ENCODE measurements around the gene MAP3K9. TPM values are rescaled to one million over a fixed set of nuclear protein-coding genes. Genes with fewer than 3 reads are reported as not detected.

MAP3K9 gene
- total RNA-seq, 4 donors from 2014 or later: 5.0 to 12.7 (median 8.3) TPM

GRCh38 chr14:70811050-70811449 lies 1.7 kb upstream of the MAP3K9 start:
- H3K27ac ChIP-seq: no peak overlapping the region
- H3K4me3 ChIP-seq: no peak overlapping the region
- H3K9me3 ChIP-seq: no peaks in the 10 kb centered on the region
- H3K36me3 ChIP-seq: no peaks in the 10 kb centered on the region
- TF ChIP-seq POLR2AphosphoS5 (IDR thresholded peaks at IDR 0.05) (no peak), POLR2A (IDR thresholded peaks at IDR 0.05) (no peak), CTCF (IDR thresholded peaks at IDR 0.05) (no peak), EP300 (IDR thresholded peaks at IDR 0.05; ENCODE audit: low read depth) (no peak)
- H3K27me3 ChIP-seq: peaks cover 20% of the 10 kb centered on the region
- DNase-seq: no peak
- 75 to 86% methylated on average over 1 to 2 of the region's 2 CpGs for WGBS, 2 donors (ENCODE audit: low coverage in 1 of 2)
- in situ Hi-C loops (cut with MboI; ENCODE audit: low pct_ligation_motif_present in 1 of 4, low pct_unique_long_range_greater_than_20kb in 1 of 4, low sequenced_read_pairs in 3 of 4): loop anchor here (10.0 to 25.0 kb wide), 3 partner anchors 164 to 199 kb away; partner anchors contain the start of gene MED6 (in 2 of the 4)
- intact Hi-C loops (cut with DNase I; ENCODE audit: low total_unique reads): no loop called here
- peaks cover 0 to 20% (median 11%) of the 10 kb centered on the region in 4 donors for H3K4me1 ChIP-seq

GRCh38 chr14:70810621-70811020 lies 1.3 kb upstream of the MAP3K9 start:
- intact Hi-C loops (cut with DNase I; ENCODE audit: low total_unique reads) (no loop called here), in situ Hi-C loops (cut with MboI; ENCODE audit: low pct_ligation_motif_present in 1 of 4, low pct_unique_long_range_greater_than_20kb in 1 of 4, low sequenced_read_pairs in 3 of 4) (loop anchor here (10.0 to 25.0 kb wide), 3 partner anchors 164 to 198 kb away; partner anchors contain the start of gene MED6 (in 2 of the 4))
- WGBS, 2 donors (ENCODE audit: low coverage in 1 of 2): 54 to 60% methylated on average over 5 to 7 of the region's 7 CpGs
- peak overlapping the region in 1 of 4 donors; percentile 84 for H3K4me3 ChIP-seq
- no peak for DNase-seq
- no peaks in the 10 kb centered on the region for H3K36me3 ChIP-seq
- H3K27ac ChIP-seq: no peak overlapping the region
- no peaks in the 10 kb centered on the region for H3K9me3 ChIP-seq
- H3K27me3 ChIP-seq: peaks cover 24% of the 10 kb centered on the region
- H3K4me1 ChIP-seq: peaks cover 0 to 20% (median 11%) of the 10 kb centered on the region in 4 donors
- no peak for TF ChIP-seq EP300 (IDR thresholded peaks at IDR 0.05; ENCODE audit: low read depth)
- no peak for TF ChIP-seq CTCF (IDR thresholded peaks at IDR 0.05)
- TF ChIP-seq POLR2AphosphoS5 (IDR thresholded peaks at IDR 0.05): no peak
- TF ChIP-seq POLR2A (IDR thresholded peaks at IDR 0.05): no peak

- in situ Hi-C loops (cut with MboI; ENCODE audit: low pct_ligation_motif_present in 1 of 4, low pct_unique_long_range_greater_than_20kb in 1 of 4, low sequenced_read_pairs in 3 of 4) (loop anchor here in 2 of 4 donors (25.0 kb wide), 1 partner anchor 196 kb away; the partner anchor contains the start of gene MED6 (in 2 of the 2)), intact Hi-C loops (cut with DNase I; ENCODE audit: low total_unique reads) (no loop called here)
- H3K27ac ChIP-seq: peak overlapping the region; percentile 84 to 90 (median 86)
- DNase-seq: peak; percentile 60
- no peaks in the 10 kb centered on the region for H3K36me3 ChIP-seq
- H3K27me3 ChIP-seq: peaks cover 25% of the 10 kb centered on the region
- peaks cover 0 to 20% (median 11%) of the 10 kb centered on the region in 4 donors for H3K4me1 ChIP-seq
- no peaks in the 10 kb centered on the region for H3K9me3 ChIP-seq
- TF ChIP-seq POLR2A (IDR thresholded peaks at IDR 0.05): no peak
- no peak for TF ChIP-seq EP300 (IDR thresholded peaks at IDR 0.05; ENCODE audit: low read depth)
- no peak for TF ChIP-seq CTCF (IDR thresholded peaks at IDR 0.05)
- no peak for TF ChIP-seq POLR2AphosphoS5 (IDR thresholded peaks at IDR 0.05)
- H3K4me3 ChIP-seq: peak overlapping the region; percentile 52 to 86 (median 83)
- WGBS, 2 donors (ENCODE audit: low coverage in 1 of 2): 1% methylated on average over 72 of the region's 77 CpGs; no CpG with 5 or more reads in 1 of the 2 donors
These were observed 693 bp downstream of the MAP3K9 start for GRCh38 chr14:70808416-70809224.

- Histone ChIP-seq H3K27ac (peak overlapping the region; percentile 84 to 90 (median 86)), H3K36me3 (no peaks in the 10 kb centered on the region), H3K27me3 (peaks cover 25% of the 10 kb centered on the region), H3K4me3 (peak overlapping the region; percentile 52 to 86 (median 83)), H3K4me1 (peaks cover 0 to 20% (median 11%) of the 10 kb centered on the region in 4 donors), H3K9me3 (no peaks in the 10 kb centered on the region)
- WGBS, 2 donors (ENCODE audit: low coverage in 1 of 2): 6 to 29% methylated on average over 1 to 6 of the region's 6 CpGs
- peak; percentile 65 for DNase-seq
- TF ChIP-seq CTCF (IDR thresholded peaks at IDR 0.05) (no peak), POLR2AphosphoS5 (IDR thresholded peaks at IDR 0.05) (peak in 1 of 3 donors; percentile 12), POLR2A (IDR thresholded peaks at IDR 0.05) (peak; percentile 10), EP300 (IDR thresholded peaks at IDR 0.05; ENCODE audit: low read depth) (no peak)
- in situ Hi-C loops (cut with MboI; ENCODE audit: low pct_ligation_motif_present in 1 of 4, low pct_unique_long_range_greater_than_20kb in 1 of 4, low sequenced_read_pairs in 3 of 4): loop anchor here in 2 of 4 donors (25.0 kb wide), 1 partner anchor 196 kb away; the partner anchor contains the start of gene MED6 (in 2 of the 2)
- intact Hi-C loops (cut with DNase I; ENCODE audit: low total_unique reads): no loop called here
These were observed 1.4 kb downstream of the MAP3K9 start for GRCh38 chr14:70807898-70808415.
